Measurements from ENCODE around the gene OR5AL1.

Gene OR5AL1

DNA sequence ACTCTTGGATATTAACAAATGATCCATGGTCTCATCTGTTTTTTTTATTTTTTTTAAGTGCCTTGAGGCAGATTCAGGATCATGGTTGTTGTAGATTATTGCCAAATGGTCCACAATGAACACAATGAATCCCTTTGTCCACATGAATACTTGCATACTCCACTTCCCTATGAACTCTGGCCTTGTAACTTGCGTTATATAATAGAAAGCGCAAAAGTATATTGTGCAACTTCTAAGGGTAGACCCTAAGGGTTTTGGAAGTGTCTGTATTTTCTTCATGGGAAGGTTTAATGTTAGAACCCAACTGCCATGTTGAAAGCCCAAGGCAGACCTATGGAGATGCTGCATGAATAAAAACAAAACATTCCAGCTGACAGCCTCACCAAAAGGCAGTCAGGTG is 8.1 kb upstream of the OR5AL1 start:
- TF ChIP-seq, protein P1, sequence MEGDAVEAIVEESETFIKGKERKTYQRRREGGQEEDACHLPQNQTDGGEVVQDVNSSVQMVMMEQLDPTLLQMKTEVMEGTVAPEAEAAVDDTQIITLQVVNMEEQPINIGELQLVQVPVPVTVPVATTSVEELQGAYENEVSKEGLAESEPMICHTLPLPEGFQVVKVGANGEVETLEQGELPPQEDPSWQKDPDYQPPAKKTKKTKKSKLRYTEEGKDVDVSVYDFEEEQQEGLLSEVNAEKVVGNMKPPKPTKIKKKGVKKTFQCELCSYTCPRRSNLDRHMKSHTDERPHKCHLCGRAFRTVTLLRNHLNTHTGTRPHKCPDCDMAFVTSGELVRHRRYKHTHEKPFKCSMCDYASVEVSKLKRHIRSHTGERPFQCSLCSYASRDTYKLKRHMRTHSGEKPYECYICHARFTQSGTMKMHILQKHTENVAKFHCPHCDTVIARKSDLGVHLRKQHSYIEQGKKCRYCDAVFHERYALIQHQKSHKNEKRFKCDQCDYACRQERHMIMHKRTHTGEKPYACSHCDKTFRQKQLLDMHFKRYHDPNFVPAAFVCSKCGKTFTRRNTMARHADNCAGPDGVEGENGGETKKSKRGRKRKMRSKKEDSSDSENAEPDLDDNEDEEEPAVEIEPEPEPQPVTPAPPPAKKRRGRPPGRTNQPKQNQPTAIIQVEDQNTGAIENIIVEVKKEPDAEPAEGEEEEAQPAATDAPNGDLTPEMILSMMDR (IDR thresholded peaks at IDR 0.05): no peak
- no peak for DNase-seq
- no peak overlapping the region for H3K27ac ChIP-seq
- no peak overlapping the region for H3K4me3 ChIP-seq
- H3K4me1 ChIP-seq: no peaks in the 10 kb centered on the region
- H3K27me3 ChIP-seq: no peaks in the 10 kb centered on the region
- no peaks in the 10 kb centered on the region for H3K36me3 ChIP-seq
- intact Hi-C loops (cut with DNase I; ENCODE audit: low total_unique reads): no loop called here
- H3K9me3 ChIP-seq: no peaks in the 10 kb centered on the region

GRCh38 chr11:56410801-56411200 is 1.7 kb upstream of the OR5AL1 start:
- TF ChIP-seq, protein P1 (IDR thresholded peaks at IDR 0.05): no peak
- intact Hi-C loops (cut with DNase I; ENCODE audit: low total_unique reads): no loop called here
- no peak for DNase-seq

DNA sequence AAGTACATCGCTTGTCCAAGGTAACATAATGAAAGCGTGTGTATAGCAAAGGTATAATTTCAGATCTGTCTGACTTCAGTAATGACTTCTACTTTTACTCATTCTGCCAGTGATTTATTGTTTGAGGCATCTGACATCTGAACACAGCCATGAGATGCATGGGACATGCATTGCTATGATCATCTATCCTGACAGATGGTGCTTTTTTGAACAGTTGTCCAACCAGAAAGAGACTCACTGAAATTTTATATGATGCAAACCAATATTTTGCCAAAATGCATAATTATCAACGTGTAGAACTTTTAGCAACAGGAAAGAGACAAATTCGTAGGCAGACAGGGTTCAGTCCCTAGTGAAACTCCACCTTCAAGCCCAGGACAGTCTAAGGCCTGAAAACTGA is 41.0 kb downstream of the OR5AL1 start:
- H3K36me3 ChIP-seq: no peaks in the 10 kb centered on the region
- no peaks in the 10 kb centered on the region for H3K4me1 ChIP-seq
- H3K9me3 ChIP-seq: no peaks in the 10 kb centered on the region
- TF ChIP-seq, protein P1 (IDR thresholded peaks at IDR 0.05): no peak
- no peak overlapping the region for H3K27ac ChIP-seq
- H3K27me3 ChIP-seq: no peaks in the 10 kb centered on the region
- no peak overlapping the region for H3K4me3 ChIP-seq
- intact Hi-C loops (cut with DNase I; ENCODE audit: low total_unique reads): no loop called here
- no peak for DNase-seq

More at GRCh38 chr11:56410801-56411200, 1.7 kb upstream of the OR5AL1 start:
- Histone ChIP-seq H3K27me3 (no peaks in the 10 kb centered on the region), H3K4me1 (no peaks in the 10 kb centered on the region), H3K4me3 (no peak overlapping the region), H3K9me3 (no peaks in the 10 kb centered on the region), H3K36me3 (no peaks in the 10 kb centered on the region), H3K27ac (no peak overlapping the region)

DNA sequence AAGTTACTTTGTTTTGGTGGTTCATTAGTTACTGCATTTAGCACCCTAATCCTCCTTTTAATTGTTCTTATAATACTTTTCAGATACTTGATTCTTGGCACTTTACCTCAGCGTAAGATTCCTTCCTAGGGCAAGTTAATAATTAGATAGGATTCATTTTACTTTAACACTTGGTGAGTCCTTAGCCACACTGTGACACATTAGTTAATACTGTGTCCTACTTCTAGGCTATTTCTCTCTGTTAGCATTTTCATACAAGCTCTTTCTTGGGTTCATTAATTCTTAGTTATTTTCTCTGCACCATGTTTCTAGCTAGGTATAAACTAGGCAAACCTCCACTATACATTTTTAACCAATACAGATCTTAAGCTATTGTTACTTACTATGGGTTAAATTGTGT is 44.6 kb downstream of the OR5AL1 start:
- Histone ChIP-seq H3K27ac (no peak overlapping the region), H3K9me3 (no peaks in the 10 kb centered on the region), H3K4me3 (no peak overlapping the region), H3K4me1 (no peaks in the 10 kb centered on the region), H3K36me3 (no peaks in the 10 kb centered on the region), H3K27me3 (no peaks in the 10 kb centered on the region)
- TF ChIP-seq, protein P1 (IDR thresholded peaks at IDR 0.05): no peak
- no peak for DNase-seq
- intact Hi-C loops (cut with DNase I; ENCODE audit: low total_unique reads): no loop called here
